HCT116 (cell line): ENCODE results near the gene CHAMP1. TPM values are rescaled to one million over a fixed set of nuclear protein-coding genes. Genes with fewer than 3 reads are reported as not detected.

Source experiments
- ATAC-seq: fragments of 200-7000 bp; cut with Tn5 transposase; 2 replicates; pipeline ENCODE4 v1.9.1; 2020; ENCODE audit warnings: mild to moderate bottlenecking, moderate library complexity
- BruUV-seq: library from RNA; stranded (reverse); fragments of 400-500 nt; replicated peaks from 2 replicates; lab custom pipeline; 2021; lab: Mats Ljungman, UMichigan
- CTCF ChIA-PET: fragments of 300-600 bp; sonication (Branson Sonifier 250); formaldehyde crosslinking; loops from one replicate; lab custom pipeline; 2021; ENCODE audit warnings: antibody characterized with exemption; lab: Charles Lee
- POLR2A ChIA-PET: fragments of 300-600, 350-600 bp; sonication (Branson Sonifier 250); formaldehyde crosslinking; loops from one replicate; lab custom pipeline; 2021; ENCODE audit warnings: antibody characterized with exemption; lab: Charles Lee
- RAD21 ChIA-PET, 2 experiments: fragments of 300-600 bp; sonication (Branson Sonifier 250); formaldehyde crosslinking; loops; one replicate each; lab custom pipeline; 2023; ENCODE audit warnings: low total read pairs in 2 of 2; ENCODE audit not compliant: uncharacterized antibody in 2 of 2, unreplicated experiment in 2 of 2, low non-redundant PET in 1 of 2; lab: Charles Lee
- DNase-seq: peaks from one replicate; pipeline ENCODE4 v3.0.0-alpha.2; 2010; ENCODE audit warnings: low read depth, low spot score
- H2AFZ ChIP-seq: fragments of 200-600 bp; shearing (Covaris generic), sonication (generic); 2 replicates; pipeline ENCODE4 v1.6.1; 2017; ENCODE audit warnings: low read depth, mixed run types, mixed read lengths, antibody characterized with exemption, low read length; ENCODE audit not compliant: poor library complexity, severe bottlenecking
- H3K27ac ChIP-seq: 2 replicates; pipeline ENCODE4 v1.5.1; 2012; ENCODE audit warnings: low read depth, low read length
- H3K27me3 ChIP-seq: fragments of 200-600 bp; sonication (generic); 2 replicates; pipeline ENCODE4 v1.6.1; 2016; ENCODE audit warnings: mixed run types, low read length, mixed read lengths; ENCODE audit not compliant: insufficient read depth
- H3K36me3 ChIP-seq, 2 experiments: fragments of 200-500 bp in 1 of 2; fragments of 200-600 bp in 1 of 2; sonication (Bioruptor generic) in 1 of 2; sonication (generic) in 1 of 2; 2 replicates each; pipeline versions ENCODE4 v1.5.1 to v1.6.1; 2014 to 2016; ENCODE audit warnings: low read length in 2 of 2, inconsistent platforms in 1 of 2, mixed read lengths in 1 of 2, mixed run types in 1 of 2; ENCODE audit not compliant: insufficient read depth in 2 of 2, control insufficient read depth in 1 of 2
- H3K4me1 ChIP-seq, 2 experiments: fragments of 200-600 bp in 1 of 2; sonication (generic) in 1 of 2; 2 replicates each; pipeline versions ENCODE4 v1.5.1 to v1.6.1; 2012 to 2017; ENCODE audit warnings: low read length in 2 of 2, inconsistent platforms in 1 of 2, mild to moderate bottlenecking in 1 of 2, mixed read lengths in 1 of 2, mixed run types in 1 of 2, moderate library complexity in 1 of 2; ENCODE audit not compliant: insufficient read depth in 2 of 2, control insufficient read depth in 1 of 2
- H3K4me2 ChIP-seq: fragments of 200-600 bp; sonication (generic); 2 replicates; pipeline ENCODE4 v1.6.1; 2017; ENCODE audit warnings: mixed run types, low read length, mixed read lengths
- H3K4me3 ChIP-seq, 2 experiments: fragments of 200-600 bp in 1 of 2; sonication (generic) in 1 of 2; replicated peaks in 1 of 2; 2 replicates each; pipeline ENCODE4 v1.5.1; 2011 to 2016; ENCODE audit warnings: low read length in 2 of 2, control low read depth in 1 of 2, low read depth in 1 of 2, mild to moderate bottlenecking in 1 of 2, mixed read lengths in 1 of 2, mixed run types in 1 of 2
- H3K79me2 ChIP-seq: fragments of 200-600 bp; sonication (generic); 2 replicates; pipeline ENCODE4 v1.6.1; 2017; ENCODE audit warnings: mild to moderate bottlenecking, mixed run types, low read length, moderate library complexity, mixed read lengths; ENCODE audit not compliant: insufficient read depth
- H3K9ac ChIP-seq: fragments of 200-600 bp; sonication (generic); 2 replicates; pipeline ENCODE4 v1.6.1; 2016; ENCODE audit warnings: low read length, mixed read lengths
- H3K9me2 ChIP-seq: fragments of 200-600 bp; sonication (generic), shearing (Covaris generic); 2 replicates; pipeline ENCODE4 v1.6.1; 2017; ENCODE audit warnings: mixed run types, mild to moderate bottlenecking, moderate library complexity; ENCODE audit not compliant: insufficient read depth
- H3K9me3 ChIP-seq, 2 experiments: fragments of 200-500 bp in 1 of 2; fragments of 200-600 bp in 1 of 2; sonication (Bioruptor generic) in 1 of 2; sonication (generic) in 1 of 2; 2 replicates each; pipeline ENCODE4 v1.6.1; 2014 to 2017; ENCODE audit warnings: low read length in 2 of 2, mixed read lengths in 2 of 2, inconsistent platforms in 1 of 2, low read depth in 1 of 2, mild to moderate bottlenecking in 1 of 2, mixed run types in 1 of 2, moderate library complexity in 1 of 2; ENCODE audit not compliant: control insufficient read depth in 1 of 2, insufficient read depth in 1 of 2
- H4K20me1 ChIP-seq: fragments of 200-600 bp; sonication (generic), shearing (Covaris generic); 2 replicates; pipeline ENCODE4 v1.6.1; 2017; ENCODE audit warnings: mixed run types, mild to moderate bottlenecking, moderate library complexity; ENCODE audit not compliant: insufficient read depth
- CTCF ChIP-seq, 3 experiments: fragments of 200-600 bp in 1 of 3; sonication (generic) in 1 of 3; IDR thresholded peaks in 2 of 3; conservative IDR thresholded peaks in 1 of 3; 2 replicates each; pipeline ENCODE4 v1.5.1; 2012 to 2017; ENCODE audit warnings: low read depth in 2 of 3, low read length in 2 of 3, antibody characterized with exemption in 1 of 3, borderline replicate concordance in 1 of 3, control low read depth in 1 of 3, mild to moderate bottlenecking in 1 of 3, mixed read lengths in 1 of 3, mixed run types in 1 of 3, moderate library complexity in 1 of 3; ENCODE audit not compliant: insufficient read depth in 1 of 3
- ELF1 ChIP-seq: IDR thresholded peaks from 2 replicates; pipeline ENCODE4 v1.6.1; 2012; ENCODE audit warnings: low read depth, borderline replicate concordance
- FOSL1 ChIP-seq: IDR thresholded peaks from 2 replicates; pipeline ENCODE4 v1.6.1; 2012; ENCODE audit warnings: low read depth
- MAX ChIP-seq: IDR thresholded peaks from 2 replicates; pipeline ENCODE4 v1.6.1; 2012
- RAD21 ChIP-seq: IDR thresholded peaks from 2 replicates; pipeline ENCODE4 v1.6.1; 2012; ENCODE audit warnings: low read depth, mild to moderate bottlenecking
- SIN3A ChIP-seq: IDR thresholded peaks from 2 replicates; pipeline ENCODE4 v1.6.1; 2012; ENCODE audit warnings: low read depth
- TCF7L2 ChIP-seq: IDR thresholded peaks from 2 replicates; pipeline ENCODE4 v1.7.0; 2011; ENCODE audit warnings: borderline replicate concordance, inconsistent platforms; ENCODE audit not compliant: insufficient read depth, insufficient read length; ENCODE audit errors: extremely low read depth
- YY1 ChIP-seq: IDR thresholded peaks from 2 replicates; pipeline ENCODE4 v1.6.1; 2011; ENCODE audit warnings: low read length, low read depth, moderate library complexity, mild to moderate bottlenecking; ENCODE audit not compliant: insufficient replicate concordance; ENCODE audit errors: extremely low read depth
- ZBTB33 ChIP-seq: IDR thresholded peaks from 2 replicates; pipeline ENCODE4 v1.6.1; 2011; ENCODE audit warnings: mild to moderate bottlenecking, low read length, moderate library complexity; ENCODE audit not compliant: insufficient replicate concordance; ENCODE audit errors: extremely low read depth
- ZFX ChIP-seq: fragments of 450-650 bp; IDR thresholded peaks from 2 replicates; pipeline ENCODE4 v1.6.1; 2017
- ZNF274 ChIP-seq: fragments of 200-500 bp; sonication (Bioruptor generic); IDR thresholded peaks from 2 replicates; pipeline ENCODE4 v1.6.1; 2014; ENCODE audit warnings: mild to moderate bottlenecking, low read depth, low read length, inconsistent platforms
- intact Hi-C: fragments of 100-400 bp; cut with micrococcal nuclease; formaldehyde crosslinking; loops from 2 replicates; pipeline ENCODE4 v1.10.0; 2022
- total RNA-seq: library from RNA; stranded (reverse); gene quantifications from one replicate; pipeline ENCODE4 v1.2.1, GENCODE V29; 2021; ENCODE audit not compliant: unreplicated experiment
- TF ChIP-seq, protein P1 (sequence below): IDR thresholded peaks from 2 replicates; pipeline ENCODE4 v1.6.1; 2012

The CHAMP1 gene
- total RNA-seq, 1 experiment from 2014 or later = 31.5 TPM

- no peak for TF ChIP-seq ELF1
- TF ChIP-seq RAD21 = no peak
- TF ChIP-seq SIN3A = no peak
- TF ChIP-seq TCF7L2 = no peak
Observed at GRCh38 chr13:114325729-114326128, 11.4 kb downstream of the CHAMP1 start (continued).

DNA sequence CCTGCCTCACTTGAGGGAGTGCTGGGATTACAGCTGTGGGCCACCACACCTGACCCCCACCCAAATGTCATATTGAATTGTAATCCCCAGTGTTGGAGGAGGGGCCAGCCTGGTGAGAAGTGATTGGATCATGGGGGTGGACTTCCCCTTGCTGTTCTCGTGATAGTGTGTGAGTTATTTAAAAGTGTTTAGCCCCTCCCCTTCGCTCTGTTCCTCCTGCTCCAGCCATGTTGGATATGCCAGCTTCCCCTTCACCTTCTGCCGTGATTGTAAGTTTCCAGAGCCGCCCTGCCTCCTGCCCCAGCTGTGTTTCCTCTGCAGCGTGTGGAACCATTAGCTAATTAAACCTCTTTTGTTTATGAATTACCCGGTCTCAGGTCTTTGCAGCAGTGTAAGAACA, 13.7 kb downstream of the CHAMP1 start:
- TF ChIP-seq TCF7L2 = no peak
- TF ChIP-seq, protein P1, sequence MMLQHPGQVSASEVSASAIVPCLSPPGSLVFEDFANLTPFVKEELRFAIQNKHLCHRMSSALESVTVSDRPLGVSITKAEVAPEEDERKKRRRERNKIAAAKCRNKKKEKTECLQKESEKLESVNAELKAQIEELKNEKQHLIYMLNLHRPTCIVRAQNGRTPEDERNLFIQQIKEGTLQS = no peak
- TF ChIP-seq RAD21 = no peak
- TF ChIP-seq ZFX = no peak
- Histone ChIP-seq H3K9me3 (no peaks in the 10 kb centered on the region), H2AFZ (no peak overlapping the region), H3K36me3 (peaks cover 34 to 38% of the 10 kb centered on the region in 2 experiments; a peak in 3 of 4 replicates), H3K79me2 (peaks cover 33% of the 10 kb centered on the region), H3K4me3 (no peak overlapping the region), H3K4me1 (no peaks in the 10 kb centered on the region), H3K9ac (no peak overlapping the region), H3K9me2 (no peaks in the 10 kb centered on the region), H3K27me3 (no peaks in the 10 kb centered on the region), H3K27ac (no peak overlapping the region), H4K20me1 (0 out of 2 replicates have a peak, but pooled peaks cover 8% of the 10 kb centered on the region), H3K4me2 (no peak overlapping the region)
- BruUV-seq = no TSS peak
- POLR2A ChIA-PET = no interaction called here
- intact Hi-C loops = no loop called here
- CTCF ChIA-PET = no interaction called here
- ATAC-seq = 0 out of 2 replicates have a peak, but pooled peaks have one; percentile 32
- DNase-seq = no peak
- RAD21 ChIA-PET = no interaction called here

DNA sequence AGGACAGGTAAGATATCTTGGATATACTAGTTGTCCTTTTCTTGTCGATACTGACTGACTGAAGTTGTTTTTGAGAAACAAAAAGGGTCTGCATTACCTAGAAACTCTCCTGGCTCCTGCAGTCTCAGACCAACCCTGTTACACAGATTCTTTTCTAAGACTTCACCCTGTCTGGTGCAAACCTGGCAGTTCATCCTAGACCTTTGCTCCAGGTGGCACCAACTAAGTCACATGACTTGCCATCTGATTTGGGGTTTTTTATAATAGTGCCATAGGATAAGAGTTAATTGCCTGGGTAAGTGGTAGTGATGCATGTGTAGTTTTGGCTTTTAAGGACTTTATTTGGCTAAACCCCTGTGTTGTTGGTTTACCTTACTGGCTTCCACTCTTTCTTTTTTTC, 14.3 kb downstream of the CHAMP1 start:
- ChIA-PET CTCF (no interaction called here), POLR2A (no interaction called here)
- no peak for TF ChIP-seq CTCF (IDR thresholded peaks at IDR 0.05 in 2 of 3, conservative IDR thresholded peaks at IDR 0.05 in 1 of 3; ENCODE audit: borderline replicate concordance in 1 of 3, insufficient read depth in 1 of 3, low read depth in 2 of 3, low read length in 2 of 3)
- TF ChIP-seq, protein P1 = no peak
- TF ChIP-seq ZNF274 = no peak
- no peak for TF ChIP-seq ZBTB33
- no peak for TF ChIP-seq MAX
- no peak for TF ChIP-seq FOSL1
- TF ChIP-seq TCF7L2 = no peak
- no peak for TF ChIP-seq YY1

More for the DNA sequence above, 14.3 kb downstream of the CHAMP1 start:
- intact Hi-C loops = no loop called here
- no peak for DNase-seq
- no peak overlapping the region for H3K4me2 ChIP-seq
- peaks cover 27% of the 10 kb centered on the region for H3K79me2 ChIP-seq
- no TSS peak for BruUV-seq
- H2AFZ ChIP-seq = no peak overlapping the region
- H3K27me3 ChIP-seq = no peaks in the 10 kb centered on the region
- H3K27ac ChIP-seq = no peak overlapping the region
- no peak for ATAC-seq
- no peak overlapping the region for H3K9ac ChIP-seq
- no peaks in the 10 kb centered on the region for H3K9me2 ChIP-seq
- no peaks in the 10 kb centered on the region for H3K9me3 ChIP-seq
- 0 out of 2 replicates have a peak, but pooled peaks cover 8% of the 10 kb centered on the region for H4K20me1 ChIP-seq
- RAD21 ChIA-PET = no interaction called here
- H3K36me3 ChIP-seq = peaks cover 29 to 33% of the 10 kb centered on the region in 2 experiments; a peak in 3 of 4 replicates
- no peak overlapping the region for H3K4me3 ChIP-seq
- H3K4me1 ChIP-seq = no peaks in the 10 kb centered on the region
